Measurements from ENCODE around the gene CDC42SE1. TPM values are rescaled to one million over a fixed set of nuclear protein-coding genes. Genes with fewer than 3 reads are reported as not detected.

CDC42SE1 gene
- total RNA-seq, 1 donor from 2014 or later = 180 TPM

GRCh38 chr1:151060657-151061421 lies 1.4 kb upstream of the CDC42SE1 start:
- no peak for TF ChIP-seq CTCF (IDR thresholded peaks at IDR 0.05; ENCODE audit: unreplicated experiment)
- DNase-seq (ENCODE audit: low spot score) = no peak
- peaks cover 56% of the 10 kb centered on the region for H3K4me1 Mint-ChIP-seq (ENCODE audit: unreplicated experiment)
- peaks cover 30% of the 10 kb centered on the region for H3K36me3 Mint-ChIP-seq (ENCODE audit: low read depth, unreplicated experiment)
- no peaks in the 10 kb centered on the region for H3K9me3 Mint-ChIP-seq (ENCODE audit: unreplicated experiment)
- H3K27me3 Mint-ChIP-seq (ENCODE audit: unreplicated experiment) = peaks cover 10% of the 10 kb centered on the region
- H3K27ac Mint-ChIP-seq (ENCODE audit: unreplicated experiment) = peak overlapping the region; percentile 91
- peak overlapping the region; percentile 98 for H3K4me3 Mint-ChIP-seq (ENCODE audit: unreplicated experiment)

GRCh38 chr1:151060007-151060656 lies 710 bp upstream of the CDC42SE1 start, which contains the start of gene MLLT11:
Gene MLLT11, plus strand, starts transcription at chr1:151060397. Its CDS starts 6,828 bp downstream, at chr1:151067225.
- Mint-ChIP-seq H3K27me3 (ENCODE audit: unreplicated experiment) (peaks cover 10% of the 10 kb centered on the region), H3K27ac (ENCODE audit: unreplicated experiment) (peak within 1 kb of the TSS; percentile 97), H3K4me1 (ENCODE audit: unreplicated experiment) (peaks cover 59% of the 10 kb centered on the region), H3K36me3 (ENCODE audit: low read depth, unreplicated experiment) (peaks cover 28% of the 10 kb centered on the region), H3K9me3 (ENCODE audit: unreplicated experiment) (no peaks in the 10 kb centered on the region), H3K4me3 (ENCODE audit: unreplicated experiment) (peak within 1 kb of the TSS; percentile 98)
- peak; percentile 45 for DNase-seq (ENCODE audit: low spot score)
- TF ChIP-seq CTCF (IDR thresholded peaks at IDR 0.05; ENCODE audit: unreplicated experiment) = no peak

- peak overlapping the region; percentile 98 for H3K4me3 Mint-ChIP-seq (ENCODE audit: unreplicated experiment)
- no peak for DNase-seq (ENCODE audit: low spot score)
- H3K27me3 Mint-ChIP-seq (ENCODE audit: unreplicated experiment) = peaks cover 10% of the 10 kb centered on the region
- no peaks in the 10 kb centered on the region for H3K9me3 Mint-ChIP-seq (ENCODE audit: unreplicated experiment)
- peaks cover 62% of the 10 kb centered on the region for H3K4me1 Mint-ChIP-seq (ENCODE audit: unreplicated experiment)
- no peak for TF ChIP-seq CTCF (IDR thresholded peaks at IDR 0.05; ENCODE audit: unreplicated experiment)
- peak overlapping the region; percentile 97 for H3K27ac Mint-ChIP-seq (ENCODE audit: unreplicated experiment)
- H3K36me3 Mint-ChIP-seq (ENCODE audit: low read depth, unreplicated experiment) = peaks cover 40% of the 10 kb centered on the region
These were observed 730 bp downstream of the CDC42SE1 start for GRCh38 chr1:151058692-151059091.

GRCh38 chr1:151056149-151056548 lies 3.3 kb downstream of the CDC42SE1 start:
- Mint-ChIP-seq H3K36me3 (ENCODE audit: low read depth, unreplicated experiment) (peaks cover 47% of the 10 kb centered on the region), H3K9me3 (ENCODE audit: unreplicated experiment) (no peaks in the 10 kb centered on the region), H3K4me3 (ENCODE audit: unreplicated experiment) (peak overlapping the region; percentile 98), H3K4me1 (ENCODE audit: unreplicated experiment) (peaks cover 48% of the 10 kb centered on the region), H3K27me3 (ENCODE audit: unreplicated experiment) (peaks cover 10% of the 10 kb centered on the region), H3K27ac (ENCODE audit: unreplicated experiment) (peak overlapping the region; percentile 88)
- DNase-seq (ENCODE audit: low spot score) = no peak
- TF ChIP-seq CTCF (IDR thresholded peaks at IDR 0.05; ENCODE audit: unreplicated experiment) = no peak

- Mint-ChIP-seq H3K36me3 (ENCODE audit: low read depth, unreplicated experiment) (peaks cover 45% of the 10 kb centered on the region), H3K27ac (ENCODE audit: unreplicated experiment) (peak overlapping the region; percentile 78), H3K9me3 (ENCODE audit: unreplicated experiment) (no peaks in the 10 kb centered on the region), H3K4me3 (ENCODE audit: unreplicated experiment) (peak overlapping the region; percentile 72), H3K4me1 (ENCODE audit: unreplicated experiment) (peaks cover 42% of the 10 kb centered on the region), H3K27me3 (ENCODE audit: unreplicated experiment) (peaks cover 8% of the 10 kb centered on the region)
- DNase-seq (ENCODE audit: low spot score) = no peak
- no peak for TF ChIP-seq CTCF (IDR thresholded peaks at IDR 0.05; ENCODE audit: unreplicated experiment)
These were observed 3.8 kb downstream of the CDC42SE1 start for GRCh38 chr1:151055581-151055980.
